GM12891 (cell line): ENCODE data around the gene ROR1.

Experiments
- PAX5 ChIP-seq: IDR thresholded peaks from 2 replicates; pipeline ENCODE4 v1.6.1; 2011; ENCODE audit warnings: low read length, moderate library complexity, mild to moderate bottlenecking; ENCODE audit not compliant: insufficient read depth, severe bottlenecking
- POLR2A ChIP-seq: IDR thresholded peaks from 2 replicates; pipeline ENCODE4 v1.6.1; 2011; ENCODE audit warnings: low read depth, low read length, control low read depth
- POLR2AphosphoS5 ChIP-seq: IDR thresholded peaks from 2 replicates; pipeline ENCODE4 v1.6.1; 2011; ENCODE audit warnings: low read depth, low read length, control low read depth
- POU2F2 ChIP-seq: IDR thresholded peaks from 2 replicates; pipeline ENCODE4 v1.6.1; 2011; ENCODE audit warnings: low read depth, mild to moderate bottlenecking, control low read depth, low read length, moderate library complexity
- TAF1 ChIP-seq: IDR thresholded peaks from 2 replicates; pipeline ENCODE4 v1.6.1; 2011; ENCODE audit warnings: low read depth, low read length, control low read depth

DNA sequence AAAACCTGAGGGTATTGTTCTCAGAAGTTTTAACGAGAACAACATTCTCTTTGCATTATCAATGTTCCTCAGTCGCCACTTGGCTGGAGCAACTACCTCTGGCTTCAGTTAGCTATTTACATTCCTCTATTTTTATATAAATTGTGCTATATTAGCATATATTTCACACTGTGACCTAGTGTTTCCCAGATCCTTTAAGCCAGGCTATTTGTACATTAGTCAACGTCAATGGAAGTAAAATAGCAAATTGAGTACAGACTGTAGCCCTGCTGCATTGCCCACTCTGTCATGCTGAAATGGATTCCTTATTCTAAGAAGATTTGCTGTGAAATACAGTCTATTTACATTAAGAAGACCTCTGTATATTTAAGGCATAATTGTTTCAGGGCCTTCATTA is 213.8 kb downstream of the ROR1 start:
- TF ChIP-seq POLR2AphosphoS5 (no peak), POLR2A (no peak), TAF1 (no peak), PAX5 (no peak), POU2F2 (no peak)
